ENCODE measurements around the gene MEGF8. TPM values are rescaled to one million over a fixed set of nuclear protein-coding genes. Genes with fewer than 3 reads are reported as not detected.
A peak's percentile ranks its signal among the peaks of the same experiment; 100 is the strongest.

MEGF8 gene
- total RNA-seq, 1 donor from 2014 or later, result 11.6 TPM

DNA sequence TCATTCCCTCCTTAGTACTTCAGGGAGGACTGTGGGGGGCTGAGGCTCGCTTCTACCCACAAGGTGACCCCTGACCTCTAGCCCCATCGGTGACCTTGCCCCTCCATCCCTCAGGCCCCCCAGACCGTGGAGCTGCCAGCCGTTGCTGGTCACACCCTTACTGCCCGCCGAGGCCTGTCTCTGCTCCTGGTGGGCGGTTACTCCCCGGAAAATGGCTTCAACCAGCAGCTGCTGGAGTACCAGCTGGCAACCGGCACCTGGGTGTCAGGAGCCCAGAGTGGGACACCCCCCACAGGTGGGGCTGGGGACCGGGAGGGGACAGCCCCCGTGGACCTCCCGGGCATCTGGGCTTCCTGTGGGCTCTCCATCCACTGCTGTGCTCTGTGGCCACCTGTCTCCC, 31.9 kb downstream of the MEGF8 start:
- no peak for DNase-seq

DNA sequence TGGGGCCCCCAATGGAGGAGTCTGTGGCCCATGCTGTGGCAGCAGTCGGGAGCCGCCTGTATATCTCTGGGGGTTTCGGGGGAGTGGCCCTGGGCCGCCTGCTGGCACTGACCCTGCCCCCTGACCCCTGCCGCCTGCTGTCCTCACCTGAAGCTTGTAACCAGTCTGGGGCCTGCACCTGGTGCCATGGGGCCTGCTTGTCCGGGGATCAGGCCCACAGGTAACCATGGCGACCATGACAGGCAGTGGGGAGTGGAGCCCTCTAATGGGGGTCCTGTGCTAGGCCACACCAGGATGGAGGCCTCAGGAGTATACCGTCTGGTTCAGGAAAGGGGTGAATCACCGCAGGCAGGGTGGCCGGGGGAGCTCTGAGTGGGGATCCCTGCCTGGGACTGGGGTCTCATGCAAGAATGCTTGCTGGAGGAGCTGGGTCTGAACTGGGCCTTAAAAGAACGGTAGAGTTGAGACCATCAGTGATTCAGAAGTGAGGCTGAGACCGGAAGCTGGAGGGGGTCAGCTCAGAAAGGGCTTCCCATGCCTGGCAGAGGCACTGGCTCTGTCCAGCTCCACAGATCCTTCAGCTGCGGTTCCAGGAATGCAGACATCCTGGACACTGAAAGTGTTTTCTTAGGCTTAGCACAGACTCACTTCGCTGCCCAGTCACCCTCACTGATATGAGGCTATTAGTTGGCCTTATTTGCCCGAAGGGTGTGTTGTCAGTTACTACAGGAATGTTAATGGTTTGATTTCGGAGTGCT, 35.5 kb downstream of the MEGF8 start:
- DNase-seq, result no peak

DNA sequence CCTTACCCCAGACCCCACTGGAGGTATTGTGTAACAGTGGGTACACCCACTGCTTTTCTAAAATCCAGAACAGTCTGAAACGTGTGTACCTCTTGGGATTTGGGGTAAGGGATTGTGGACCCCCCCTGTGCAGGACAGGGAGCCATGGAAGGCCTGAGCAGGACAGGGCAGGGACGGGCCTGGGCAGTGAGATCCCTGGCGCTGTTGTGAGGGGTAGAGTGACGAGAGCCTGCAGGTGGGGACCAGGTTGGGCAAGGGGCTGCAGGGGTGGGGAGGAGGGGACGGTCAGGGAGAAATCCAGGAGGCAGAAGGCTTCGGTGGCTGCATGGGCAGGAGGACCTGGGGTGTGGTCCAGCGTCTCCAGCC, 36.1 kb downstream of the MEGF8 start:
- DNase-seq, result no peak

DNA sequence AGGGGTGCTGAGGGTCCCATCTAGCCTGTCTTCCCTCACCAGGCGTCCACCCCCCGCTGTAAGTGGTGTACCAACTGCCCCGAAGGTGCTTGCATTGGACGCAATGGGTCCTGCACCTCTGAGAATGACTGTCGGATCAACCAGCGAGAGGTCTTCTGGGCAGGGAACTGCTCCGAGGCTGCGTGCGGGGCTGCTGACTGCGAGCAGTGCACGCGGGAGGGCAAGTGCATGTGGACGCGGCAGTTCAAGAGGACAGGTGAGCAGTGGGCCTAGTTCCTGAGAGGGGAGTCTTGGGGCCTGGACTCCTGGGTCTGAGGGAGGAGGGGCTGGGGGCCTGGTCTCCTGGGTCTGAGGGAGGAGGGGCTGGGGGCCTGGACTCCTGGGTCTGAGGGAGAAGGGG, 36.9 kb downstream of the MEGF8 start:
- DNase-seq, result no peak

DNA sequence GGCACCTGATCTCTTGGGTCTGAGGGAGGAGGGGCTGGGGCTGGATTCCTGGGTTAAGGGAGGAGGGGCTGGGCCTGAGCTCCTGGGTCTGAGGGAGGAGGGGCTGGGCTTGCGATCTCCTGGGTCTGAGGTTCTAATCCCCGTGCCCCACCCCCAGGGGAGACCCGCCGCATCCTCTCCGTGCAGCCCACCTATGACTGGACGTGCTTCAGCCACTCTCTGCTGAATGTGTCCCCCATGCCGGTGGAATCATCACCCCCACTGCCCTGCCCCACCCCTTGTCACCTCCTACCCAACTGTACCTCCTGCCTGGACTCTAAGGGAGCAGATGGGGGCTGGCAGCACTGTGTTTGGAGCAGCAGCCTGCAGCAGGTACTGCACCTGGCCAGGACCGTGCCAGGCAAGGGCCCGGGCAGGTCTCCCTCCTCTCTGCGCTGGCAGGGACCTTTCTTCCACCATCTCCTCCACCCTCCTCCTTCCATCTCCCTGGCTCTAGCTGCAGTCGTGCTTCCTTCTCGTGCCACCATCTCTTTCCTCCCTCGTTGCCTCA, 37.5 kb downstream of the MEGF8 start:
- no peak for DNase-seq

DNA sequence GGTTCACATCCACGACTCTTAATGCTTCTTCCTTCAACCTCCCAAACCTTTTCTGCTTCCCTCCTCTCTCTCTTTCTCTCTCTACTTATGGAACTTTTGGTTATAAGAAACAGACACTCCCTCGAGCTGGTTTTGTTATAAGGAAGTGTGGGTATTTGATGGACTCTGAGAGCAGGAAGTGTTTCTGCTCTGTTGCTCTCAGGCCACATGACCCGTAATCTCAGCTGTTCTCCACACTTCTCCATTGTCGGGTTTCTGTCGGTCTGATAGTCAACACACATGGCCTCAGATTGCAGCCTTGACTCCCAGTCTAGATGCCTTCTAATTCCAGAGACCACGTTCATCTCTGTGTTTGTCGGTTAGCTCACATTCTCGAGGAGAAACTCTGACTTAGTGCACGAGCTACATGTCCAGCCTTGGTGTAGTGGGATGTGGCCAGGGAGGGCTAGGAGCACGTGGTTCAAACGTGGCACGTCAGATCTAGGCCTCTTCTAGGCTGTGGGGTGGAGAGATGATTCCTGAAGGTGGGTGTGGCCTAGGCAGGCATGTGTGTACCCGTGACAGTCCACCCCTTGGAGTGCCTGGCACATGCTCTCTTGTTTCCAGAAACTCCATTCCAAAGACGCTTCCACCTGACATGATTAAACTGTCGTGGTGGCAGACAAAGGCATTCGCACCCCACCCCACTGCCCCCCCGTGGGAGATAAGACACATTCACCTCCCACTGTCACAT, 38.3 kb downstream of the MEGF8 start:
- no peak for DNase-seq

DNA sequence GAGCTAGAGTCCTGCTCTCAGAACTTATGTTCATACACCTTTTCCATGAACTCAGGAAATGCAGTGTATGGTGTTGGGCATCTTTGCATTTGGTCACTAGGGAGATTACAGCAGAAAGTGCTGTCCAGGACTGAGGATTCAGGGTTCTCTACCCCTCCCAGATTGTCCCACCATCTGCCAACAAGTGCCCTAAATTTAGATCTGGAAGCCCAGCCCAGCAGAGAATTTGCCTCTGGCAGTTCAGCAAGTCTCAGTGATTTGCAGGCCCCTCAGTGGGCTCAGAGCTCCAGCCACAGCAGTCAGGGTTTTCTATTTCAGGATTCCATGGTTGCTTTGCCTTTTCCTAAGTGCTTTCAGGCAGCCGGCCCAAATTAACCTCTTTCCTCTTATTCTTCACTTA, 41.2 kb downstream of the MEGF8 start:
- DNase-seq, result no peak

DNA sequence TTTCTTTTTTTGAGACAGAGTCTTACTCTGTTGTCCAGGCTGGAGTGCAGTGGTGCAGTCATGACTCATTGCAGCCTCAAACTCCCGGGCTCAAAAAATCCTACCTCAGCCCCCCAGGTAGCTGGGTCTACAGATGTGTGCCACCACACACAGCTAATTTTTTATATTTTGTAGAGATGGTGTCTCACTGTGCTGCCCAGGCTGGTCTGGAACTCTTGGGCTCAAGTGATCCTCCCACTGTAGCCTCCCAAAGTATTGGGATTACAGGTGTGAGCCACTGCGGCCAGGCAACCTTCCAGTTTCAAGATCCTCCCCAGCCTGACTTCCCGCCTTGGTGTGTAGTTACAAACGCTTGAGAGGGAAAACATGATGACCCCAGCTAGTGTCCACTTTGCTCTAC, 42.5 kb downstream of the MEGF8 start:
- DNase-seq, result no peak

DNA sequence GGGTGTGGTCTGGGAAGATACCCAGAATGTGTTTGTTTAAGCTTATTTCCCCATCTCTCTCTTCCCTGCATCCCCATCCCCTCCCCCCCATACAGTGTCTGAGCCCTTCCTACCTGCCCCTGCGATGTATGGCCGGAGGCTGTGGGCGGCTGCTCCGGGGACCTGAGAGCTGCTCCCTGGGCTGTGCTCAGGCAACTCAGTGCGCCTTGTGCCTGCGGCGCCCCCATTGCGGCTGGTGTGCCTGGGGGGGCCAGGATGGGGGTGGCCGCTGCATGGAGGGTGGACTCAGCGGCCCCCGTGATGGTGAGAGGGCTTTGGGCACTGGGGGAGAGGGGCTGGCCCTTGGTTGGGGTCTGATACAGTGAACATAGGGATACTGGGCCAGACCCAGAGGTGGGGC, 42.9 kb downstream of the MEGF8 start:
- no peak for DNase-seq

DNA sequence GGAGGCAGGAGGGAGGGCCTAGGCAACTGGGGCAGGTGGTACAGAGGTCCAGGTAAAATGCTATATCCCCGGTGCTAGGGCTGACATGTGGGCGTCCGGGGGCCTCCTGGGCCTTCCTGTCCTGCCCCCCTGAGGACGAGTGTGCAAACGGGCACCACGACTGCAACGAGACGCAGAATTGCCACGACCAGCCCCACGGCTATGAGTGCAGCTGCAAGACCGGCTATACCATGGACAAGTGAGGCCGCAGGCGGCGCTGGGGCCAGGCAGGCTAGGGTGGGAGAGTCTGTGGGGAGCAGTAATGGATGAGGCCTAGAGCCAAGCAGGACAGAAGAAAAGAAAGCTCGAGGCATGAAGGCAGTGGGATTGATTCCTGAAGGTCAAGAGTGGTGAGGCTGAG, 43.3 kb downstream of the MEGF8 start:
- no peak for DNase-seq

DNA sequence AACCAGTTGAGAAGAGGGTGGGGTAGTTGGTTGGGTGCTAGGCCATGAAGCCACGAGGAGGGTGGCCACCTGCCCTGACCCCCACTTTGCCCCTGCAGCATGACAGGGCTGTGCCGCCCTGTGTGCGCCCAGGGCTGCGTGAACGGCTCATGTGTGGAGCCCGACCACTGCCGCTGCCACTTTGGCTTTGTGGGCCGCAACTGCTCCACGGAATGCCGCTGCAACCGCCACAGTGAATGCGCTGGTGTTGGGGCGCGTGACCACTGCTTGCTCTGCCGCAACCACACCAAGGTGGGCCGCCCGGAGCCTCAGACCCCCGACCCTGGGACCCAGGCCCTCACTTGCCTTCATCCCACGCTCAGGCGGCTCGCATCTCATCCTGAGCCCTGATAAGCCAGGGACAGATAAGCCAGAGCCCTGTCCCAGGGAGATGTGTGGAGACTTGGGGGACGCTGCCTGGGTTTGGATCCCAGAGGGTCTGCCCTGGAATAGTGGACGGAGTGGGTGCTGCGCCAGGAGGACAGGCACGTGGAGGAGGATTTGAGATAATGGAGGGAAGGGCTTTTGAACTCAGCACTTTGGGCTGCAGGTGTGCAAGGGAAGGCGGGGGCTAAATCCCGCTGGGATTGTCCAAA, 44.1 kb downstream of the MEGF8 start:
- DNase-seq, result no peak

DNA sequence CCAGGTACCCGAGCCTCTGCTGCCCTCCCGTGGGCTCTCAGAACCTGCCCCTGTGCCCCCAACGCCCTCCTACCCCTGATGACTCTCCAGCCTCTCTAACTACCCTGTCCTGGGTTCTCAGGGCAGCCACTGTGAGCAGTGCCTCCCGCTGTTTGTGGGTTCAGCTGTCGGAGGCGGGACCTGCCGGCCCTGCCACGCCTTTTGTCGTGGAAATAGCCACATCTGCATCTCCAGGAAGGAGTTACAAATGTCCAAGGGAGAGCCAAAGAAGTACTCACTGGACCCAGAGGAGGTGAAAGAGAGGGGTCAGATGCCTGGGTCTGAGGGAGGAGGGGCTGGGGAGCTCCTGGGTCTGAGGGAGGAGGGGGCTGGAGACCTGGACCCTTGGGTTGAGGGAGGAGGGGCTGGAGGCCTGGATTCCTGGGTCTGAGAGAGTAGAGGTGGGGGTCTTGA, 44.7 kb downstream of the MEGF8 start:
- no peak for DNase-seq

DNA sequence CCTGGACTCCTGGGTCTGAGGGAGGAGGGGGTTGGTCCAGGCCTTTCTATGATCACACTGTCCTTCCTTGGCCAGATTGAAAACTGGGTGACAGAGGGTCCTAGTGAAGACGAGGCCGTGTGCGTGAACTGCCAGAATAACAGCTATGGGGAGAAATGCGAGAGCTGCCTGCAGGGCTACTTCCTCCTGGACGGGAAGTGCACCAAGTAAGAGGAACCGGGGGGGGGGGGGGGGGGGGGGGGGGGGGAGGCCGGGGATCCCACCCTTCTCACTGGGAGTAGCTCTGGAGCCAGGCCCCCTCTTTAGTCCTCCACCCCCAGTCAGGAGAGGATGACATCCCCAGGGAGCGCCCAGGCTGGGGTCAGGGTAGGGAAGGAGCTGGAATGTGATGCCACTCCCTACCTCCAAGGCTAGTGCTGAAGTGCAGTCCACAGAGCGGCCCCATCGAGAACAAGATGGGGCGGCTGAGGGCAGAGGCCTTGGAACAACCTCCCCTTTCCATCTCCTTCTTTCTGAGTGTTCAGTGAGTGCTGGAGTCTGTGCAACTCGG, 45.3 kb downstream of the MEGF8 start:
- peak; percentile 99 for DNase-seq

DNA sequence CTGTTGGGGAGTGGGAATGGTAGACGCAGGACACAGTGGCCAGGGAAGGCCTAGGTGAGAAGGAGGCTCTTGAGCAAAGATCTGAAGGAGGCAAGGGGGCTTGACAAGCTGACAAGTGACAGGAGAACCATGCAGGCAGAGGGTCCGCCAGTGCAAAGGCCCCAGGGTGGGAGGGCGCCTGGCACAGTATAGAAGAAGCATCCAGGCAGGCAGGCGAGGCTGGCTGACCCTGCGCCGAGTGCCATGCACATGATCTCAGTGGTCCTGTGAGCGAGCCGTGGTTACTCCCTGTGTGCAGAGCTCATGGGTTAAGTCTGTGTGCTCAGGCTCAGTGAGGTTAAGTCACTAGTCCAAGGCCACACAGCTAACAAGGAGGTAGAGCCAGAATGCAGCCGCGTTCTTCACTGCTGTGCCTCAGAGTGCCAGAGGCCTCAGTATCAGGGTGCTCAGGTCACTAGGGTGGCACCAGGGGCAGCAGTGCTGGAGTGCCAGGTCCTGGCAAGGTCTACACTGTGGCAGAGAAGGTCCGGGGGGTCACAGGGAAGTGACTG, 49.5 kb downstream of the MEGF8 start:
- DNase-seq, result no peak

DNA sequence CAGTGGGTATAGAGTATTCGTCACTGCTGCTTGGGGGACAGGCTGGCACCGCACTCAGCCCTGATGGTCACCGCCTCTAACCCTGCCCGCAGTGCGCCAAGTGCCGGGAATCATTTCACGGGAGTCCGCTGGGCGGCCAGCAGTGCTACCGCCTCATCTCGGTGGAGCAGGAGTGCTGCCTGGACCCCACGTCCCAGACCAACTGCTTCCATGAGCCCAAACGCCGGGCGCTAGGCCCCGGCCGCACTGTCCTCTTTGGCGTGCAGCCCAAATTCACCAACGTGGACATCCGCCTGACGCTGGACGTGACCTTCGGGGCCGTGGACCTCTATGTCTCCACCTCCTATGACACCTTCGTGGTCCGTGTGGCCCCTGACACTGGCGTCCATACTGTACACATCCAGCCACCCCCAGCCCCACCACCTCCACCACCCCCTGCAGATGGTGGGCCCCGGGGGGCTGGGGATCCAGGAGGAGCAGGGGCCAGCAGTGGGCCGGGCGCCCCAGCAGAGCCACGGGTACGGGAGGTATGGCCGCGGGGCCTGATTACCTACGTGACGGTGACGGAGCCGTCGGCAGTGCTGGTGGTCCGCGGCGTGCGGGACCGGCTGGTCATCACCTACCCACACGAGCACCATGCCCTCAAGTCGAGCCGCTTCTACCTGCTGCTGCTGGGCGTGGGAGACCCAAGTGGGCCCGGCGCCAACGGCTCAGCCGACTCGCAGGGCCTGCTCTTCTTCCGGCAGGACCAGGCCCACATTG, 50.2 kb downstream of the MEGF8 start:
- no peak for DNase-seq

DNA sequence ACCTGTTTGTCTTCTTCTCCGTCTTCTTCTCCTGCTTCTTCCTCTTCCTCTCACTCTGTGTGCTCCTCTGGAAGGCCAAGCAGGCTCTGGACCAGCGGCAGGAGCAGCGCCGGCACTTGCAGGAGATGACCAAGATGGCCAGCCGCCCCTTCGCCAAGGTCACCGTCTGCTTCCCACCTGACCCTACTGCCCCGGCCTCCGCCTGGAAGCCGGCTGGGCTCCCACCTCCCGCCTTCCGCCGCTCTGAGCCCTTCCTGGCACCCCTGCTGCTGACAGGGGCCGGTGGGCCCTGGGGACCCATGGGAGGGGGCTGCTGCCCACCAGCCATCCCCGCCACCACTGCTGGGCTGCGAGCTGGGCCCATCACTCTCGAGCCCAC, 50.7 kb downstream of the MEGF8 start:
- no peak for DNase-seq

DNA sequence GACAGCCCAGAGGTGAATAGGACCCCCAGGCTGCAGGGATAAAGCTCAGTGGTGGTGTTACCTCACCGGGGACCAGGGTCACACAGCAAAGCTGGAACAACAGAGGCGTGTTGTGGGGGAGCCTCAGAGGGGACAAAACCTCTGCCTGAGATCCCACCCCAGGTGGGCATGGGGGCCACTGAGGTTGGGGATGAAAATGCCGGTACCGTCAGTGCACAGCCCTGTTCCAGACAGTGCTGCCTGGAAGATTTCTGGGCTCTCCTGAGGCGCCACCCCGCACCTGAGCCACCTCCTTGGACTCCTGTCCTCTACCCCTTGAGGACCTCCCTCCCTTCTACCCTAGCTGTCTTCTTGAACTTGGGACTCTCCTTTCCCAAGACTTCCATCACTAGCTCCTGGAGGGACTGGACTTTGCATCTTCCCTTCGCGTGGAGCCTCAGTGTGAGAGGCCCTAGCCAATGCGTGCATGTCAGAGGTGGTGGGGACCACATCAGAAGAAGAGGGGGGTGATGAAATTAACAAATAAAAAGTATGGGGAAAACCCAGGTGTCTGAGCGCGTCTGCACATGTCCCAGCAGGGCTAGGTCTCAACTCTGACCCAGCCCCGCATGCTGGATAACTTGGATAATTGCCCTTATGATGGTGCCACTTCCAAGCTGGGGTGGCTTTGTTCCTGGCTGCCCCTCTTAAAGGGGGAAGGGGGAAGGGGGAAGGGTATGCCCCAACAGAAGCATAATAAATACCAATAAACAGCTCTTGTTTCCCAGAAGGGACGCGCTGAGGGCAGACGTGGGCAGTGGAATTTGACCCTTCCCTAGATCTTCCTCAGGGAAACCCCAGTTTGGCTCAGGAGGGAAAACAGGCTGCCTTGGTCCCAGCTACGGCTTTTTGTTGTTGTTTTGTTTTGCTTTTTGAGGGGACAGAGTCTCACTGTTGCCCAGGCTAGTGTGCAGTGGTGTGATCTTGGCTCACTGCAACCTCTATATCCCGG, 53.1 kb downstream of the MEGF8 start:
- DNase-seq, result no peak

DNA sequence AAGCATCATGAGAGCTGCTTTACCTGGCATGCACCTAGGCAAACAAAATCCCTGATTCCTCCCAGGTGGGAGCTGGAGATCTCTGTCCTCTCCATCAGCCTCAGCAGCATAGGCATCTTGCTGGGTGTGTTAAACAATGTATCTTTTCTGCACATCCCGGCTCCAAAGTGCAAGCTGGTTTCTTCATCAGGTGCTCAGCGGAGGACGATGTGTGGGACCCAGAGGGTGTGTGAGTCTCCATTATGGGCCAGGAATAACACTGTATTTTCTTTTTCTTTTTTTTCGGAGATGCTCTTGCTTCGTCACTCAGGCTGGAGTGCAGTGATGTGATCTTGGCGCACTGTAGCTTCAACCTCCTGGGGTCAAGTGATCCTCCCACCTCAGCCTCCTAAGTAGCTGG, 54.7 kb downstream of the MEGF8 start:
- DNase-seq, result no peak

DNA sequence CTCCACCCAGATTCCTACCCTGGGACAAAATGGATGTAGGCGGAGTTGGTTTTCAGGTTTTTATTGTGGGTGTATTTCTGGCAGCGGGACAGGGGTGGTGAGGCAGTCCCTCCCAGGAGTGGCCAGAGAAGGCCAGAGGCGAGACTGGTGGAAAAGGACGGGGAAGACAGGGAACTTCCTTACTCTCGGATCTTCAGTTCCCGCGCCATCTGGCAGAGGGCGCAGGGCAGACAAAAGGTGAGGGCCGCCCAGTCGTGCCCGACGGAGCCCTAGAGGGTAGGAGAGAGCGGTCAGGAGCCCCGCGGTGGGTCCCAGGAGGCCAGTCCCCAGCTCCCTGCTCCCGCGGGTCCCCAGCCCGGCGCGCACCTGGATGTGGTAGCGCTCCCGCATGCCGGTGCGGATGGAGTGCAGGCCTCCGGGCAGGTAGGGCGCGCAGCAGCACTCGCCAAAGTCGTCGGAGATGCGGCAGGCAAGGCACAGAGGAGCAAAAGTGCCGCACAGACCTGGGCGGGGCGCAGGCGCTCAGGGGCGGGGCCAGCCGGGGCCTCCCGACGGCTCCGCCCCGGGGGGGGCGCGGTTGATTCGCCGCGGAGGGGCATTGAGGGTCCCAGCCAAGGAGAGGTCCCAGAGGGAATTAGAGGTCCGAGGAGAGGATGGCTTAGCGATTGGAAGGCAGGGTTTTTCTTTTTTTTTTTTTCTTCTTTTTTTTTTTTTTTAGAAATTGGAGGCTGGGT, 61.7 kb downstream of the MEGF8 start:
- DNase-seq, result no peak
